Loucy (cell line): ENCODE measurements around the gene DMBT1.

ENCODE experiments used
- H2AFZ ChIP-seq: fragments of 200-600 bp; sonication (generic); 2 replicates; pipeline ENCODE4 v1.6.0; 2016; ENCODE audit warnings: antibody characterized with exemption, mild to moderate bottlenecking, low read length, moderate library complexity
- H3F3A ChIP-seq: fragments of 200-600 bp; 2 replicates; pipeline ENCODE4 v1.6.0; 2016; ENCODE audit warnings: antibody characterized with exemption, low read depth, mild to moderate bottlenecking
- H3K27me3 ChIP-seq: fragments of 200-600 bp; sonication (generic); 2 replicates; pipeline ENCODE4 v1.6.1; 2014; ENCODE audit warnings: low read length, mild to moderate bottlenecking; ENCODE audit not compliant: insufficient read depth, poor library complexity, severe bottlenecking
- H3K36me3 ChIP-seq: fragments of 200-600 bp; sonication (generic); 2 replicates; pipeline ENCODE4 v1.6.1; 2016; ENCODE audit warnings: low read length; ENCODE audit not compliant: insufficient read depth
- H3K4me1 ChIP-seq: fragments of 200-600 bp; sonication (generic); 2 replicates; pipeline ENCODE4 v1.5.1; 2014; ENCODE audit warnings: low read length, mild to moderate bottlenecking; ENCODE audit not compliant: insufficient read depth, poor library complexity, severe bottlenecking
- H3K4me2 ChIP-seq: fragments of 200-600 bp; sonication (generic); 2 replicates; pipeline ENCODE4 v1.6.0; 2014; ENCODE audit warnings: antibody characterized with exemption, low read length, low read depth, mild to moderate bottlenecking; ENCODE audit not compliant: poor library complexity, severe bottlenecking
- H3K4me3 ChIP-seq: fragments of 200-600 bp; sonication (generic); 2 replicates; pipeline ENCODE4 v1.5.1; 2014; ENCODE audit warnings: low read length, mild to moderate bottlenecking, mixed read lengths; ENCODE audit not compliant: poor library complexity, severe bottlenecking
- H3K79me2 ChIP-seq: fragments of 200-600 bp; sonication (generic); 2 replicates; pipeline ENCODE4 v1.6.1; 2014; ENCODE audit warnings: low read length; ENCODE audit not compliant: insufficient read depth
- H3K9ac ChIP-seq: fragments of 200-600 bp; sonication (generic); 2 replicates; pipeline ENCODE4 v1.6.0; 2014; ENCODE audit warnings: mild to moderate bottlenecking, low read depth, low read length, moderate library complexity; ENCODE audit not compliant: poor library complexity, severe bottlenecking
- H3K9me2 ChIP-seq: fragments of 200-600 bp; sonication (generic); replicated peaks from 2 replicates; pipeline ENCODE4 v1.6.1; 2016; ENCODE audit warnings: low read depth, low read length, mixed read lengths
- H3K9me3 ChIP-seq: fragments of 200-600 bp; sonication (generic); 2 replicates; pipeline ENCODE4 v1.6.1; 2014; ENCODE audit warnings: mild to moderate bottlenecking, antibody characterized with exemption, low read length, low read depth; ENCODE audit not compliant: insufficient read depth
- H4K20me1 ChIP-seq: fragments of 200-600 bp; sonication (generic); 2 replicates; pipeline ENCODE4 v1.6.0; 2014; ENCODE audit warnings: antibody characterized with exemption, low read length, mild to moderate bottlenecking; ENCODE audit not compliant: insufficient read depth, poor library complexity, severe bottlenecking
- CTCF ChIP-seq: fragments of 200-600 bp; sonication (generic); conservative IDR thresholded peaks from 2 replicates; pipeline ENCODE4 v1.5.1; 2014; ENCODE audit warnings: mild to moderate bottlenecking, antibody characterized with exemption, low read length
- EZH2phosphoT487 ChIP-seq: fragments of 200-600 bp; IDR thresholded peaks from 2 replicates; pipeline ENCODE4 v1.6.1; 2018; ENCODE audit warnings: antibody characterized with exemption, mild to moderate bottlenecking, moderate library complexity, borderline replicate concordance

DMBT1 gene

DNA sequence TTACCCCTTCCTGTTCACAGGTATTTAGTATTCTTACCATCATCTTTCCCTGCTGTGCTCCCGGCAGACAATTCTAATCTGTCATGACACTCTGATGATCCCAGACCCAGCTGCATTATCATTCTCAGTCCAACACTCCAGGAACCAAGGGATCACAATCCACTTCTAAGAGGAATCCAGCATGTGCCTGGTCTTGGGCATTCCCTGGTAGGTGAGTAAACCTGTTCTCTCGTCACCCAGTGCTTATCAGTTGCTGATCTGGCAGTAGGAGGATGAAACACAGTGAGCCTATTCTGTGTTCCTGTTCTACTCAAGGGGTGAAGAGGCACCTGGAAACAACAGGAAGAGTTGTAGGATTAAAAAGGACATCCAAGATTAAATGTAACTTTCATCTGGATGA, 1.3 kb upstream of the DMBT1 start:
- Histone ChIP-seq H3K27me3 (no peaks in the 10 kb centered on the region), H3K4me2 (peak overlapping the region; percentile 59), H4K20me1 (no peaks in the 10 kb centered on the region), H3K9ac (peak overlapping the region; percentile 19), H3F3A (no peaks in the 10 kb centered on the region), H3K9me2 (no peaks in the 10 kb centered on the region), H3K36me3 (no peaks in the 10 kb centered on the region), H2AFZ (no peak overlapping the region), H3K79me2 (no peaks in the 10 kb centered on the region), H3K4me3 (no peak overlapping the region), H3K9me3 (no peaks in the 10 kb centered on the region), H3K4me1 (peaks cover 67% of the 10 kb centered on the region)
- no peak for TF ChIP-seq EZH2phosphoT487
- TF ChIP-seq CTCF: no peak

DNA sequence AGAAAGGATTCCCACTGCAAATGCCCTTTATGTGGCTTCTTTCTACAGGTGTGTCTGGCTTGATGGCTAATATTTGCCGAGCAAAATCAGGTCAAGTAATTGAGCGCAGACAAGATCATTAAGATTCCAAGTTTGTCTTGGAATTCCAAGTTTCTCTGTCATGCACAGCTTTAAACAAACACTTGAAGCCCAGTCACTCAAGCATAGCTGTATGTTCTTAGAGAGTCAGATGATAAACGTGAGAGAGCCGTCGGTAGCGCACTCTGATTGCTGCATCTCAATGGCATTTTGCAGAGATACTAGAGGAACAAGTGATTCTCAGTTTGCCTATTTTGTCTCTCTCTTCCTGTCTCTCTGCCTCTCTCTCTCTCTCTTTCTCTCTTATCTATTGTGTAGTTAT, 658 bp downstream of the DMBT1 start:
- Histone ChIP-seq H3K9me3 (no peaks in the 10 kb centered on the region), H2AFZ (peak overlapping the region; percentile 55; the same call in 1 of the 2 replicates), H3F3A (no peaks in the 10 kb centered on the region), H4K20me1 (no peaks in the 10 kb centered on the region), H3K4me1 (peaks cover 60% of the 10 kb centered on the region), H3K79me2 (no peaks in the 10 kb centered on the region), H3K36me3 (no peaks in the 10 kb centered on the region), H3K9me2 (no peaks in the 10 kb centered on the region), H3K4me2 (peak overlapping the region; percentile 41), H3K27me3 (no peaks in the 10 kb centered on the region), H3K4me3 (no peak overlapping the region), H3K9ac (no peak overlapping the region)
- TF ChIP-seq CTCF (no peak), EZH2phosphoT487 (no peak)

- H3K4me2 ChIP-seq: peak overlapping the region; percentile 41
- no peak overlapping the region for H3K9ac ChIP-seq
- no peak overlapping the region for H3K4me3 ChIP-seq
- peak overlapping the region; percentile 55 for H2AFZ ChIP-seq
- H4K20me1 ChIP-seq: no peaks in the 10 kb centered on the region
- H3K79me2 ChIP-seq: no peaks in the 10 kb centered on the region
- TF ChIP-seq CTCF: no peak
- no peak for TF ChIP-seq EZH2phosphoT487
- H3K4me1 ChIP-seq: peaks cover 60% of the 10 kb centered on the region
- H3K9me2 ChIP-seq: no peaks in the 10 kb centered on the region
- no peaks in the 10 kb centered on the region for H3K9me3 ChIP-seq
- no peaks in the 10 kb centered on the region for H3K27me3 ChIP-seq
- no peaks in the 10 kb centered on the region for H3K36me3 ChIP-seq
- no peaks in the 10 kb centered on the region for H3F3A ChIP-seq
Observed at GRCh38 chr10:122561792-122562191, 1.2 kb downstream of the DMBT1 start.
